Endothelial cell of umbilical vein (primary cell): ENCODE results near the gene SEMA7A. TPM values are rescaled to one million over a fixed set of nuclear protein-coding genes. Genes with fewer than 3 reads are reported as not detected.
"Not testable (repeated sequence)": the region's sequence is repeated elsewhere in the genome, so short reads cannot be mapped to it uniquely, and the experiment has no call there.

Experiments used
- BruUV-seq: library from RNA; stranded (reverse); fragments of 400-500 nt; replicated peaks from 2 replicates; lab custom pipeline; 2021; lab: Mats Ljungman, UMichigan
- CTCF ChIA-PET: fragments of 300-600, 350-600 bp; sonication (Branson Sonifier 250); formaldehyde crosslinking; loops from one replicate; lab custom pipeline; 2021; ENCODE audit warnings: antibody characterized with exemption, inconsistent platforms; lab: Charles Lee
- POLR2A ChIA-PET: fragments of 300-600, 350-600 bp; sonication (Branson Sonifier 250); formaldehyde crosslinking; loops from one replicate; lab custom pipeline; 2021; ENCODE audit warnings: antibody characterized with exemption, inconsistent platforms; lab: Charles Lee
- DNase-seq: peaks from one replicate; pipeline ENCODE4 v3.0.0-alpha.2; 2011; ENCODE audit warnings: low read depth, low spot score
- FAIRE-seq: peaks from 2 replicates; lab custom pipeline; 2011; peaks lifted over from hg19 to GRCh38; lab: Jason Lieb, UNC
- H2AFZ ChIP-seq: 2 replicates; pipeline ENCODE4 v1.6.0; 2012; ENCODE audit warnings: low read depth, low read length, control low read depth, inconsistent platforms
- H3K27ac ChIP-seq: 2 replicates; pipeline ENCODE4 v1.5.1; 2011; ENCODE audit warnings: low read depth, mild to moderate bottlenecking, control low read depth, low read length, moderate library complexity; ENCODE audit not compliant: insufficient read depth
- H3K27me3 ChIP-seq, 2 experiments: 2 replicates each; pipeline versions ENCODE4 v1.6.0 to v1.6.1; 2011; ENCODE audit warnings: low read length in 2 of 2, mixed read lengths in 1 of 2; ENCODE audit not compliant: control insufficient read depth in 2 of 2, insufficient read depth in 2 of 2
- H3K36me3 ChIP-seq, 2 experiments: 2 replicates in 1 of 2; 3 replicates in 1 of 2; pipeline ENCODE4 v1.5.1; 2011; ENCODE audit warnings: low read length in 2 of 2, mild to moderate bottlenecking in 1 of 2, moderate library complexity in 1 of 2; ENCODE audit not compliant: control insufficient read depth in 2 of 2, insufficient read depth in 2 of 2; ENCODE audit errors: extremely low read depth in 1 of 2
- H3K4me1 ChIP-seq: 3 replicates; pipeline ENCODE4 v1.5.1; 2011; ENCODE audit warnings: mild to moderate bottlenecking, low read length; ENCODE audit not compliant: control insufficient read depth, insufficient read depth; ENCODE audit errors: extremely low read depth
- H3K4me2 ChIP-seq: 2 replicates; pipeline ENCODE4 v1.6.1; 2011; ENCODE audit warnings: low read length, control low read depth, mixed read lengths; ENCODE audit not compliant: insufficient read depth
- H3K4me3 ChIP-seq, 3 experiments: fragments of 200-600 bp in 1 of 3; sonication (generic), shearing (Covaris generic) in 1 of 3; replicated peaks in 1 of 3; 2 replicates each; pipeline ENCODE4 v1.5.1; 2011 to 2016; ENCODE audit warnings: control low read depth in 3 of 3, low read length in 3 of 3, mild to moderate bottlenecking in 2 of 3, inconsistent platforms in 1 of 3, low read depth in 1 of 3, moderate library complexity in 1 of 3; ENCODE audit not compliant: insufficient read depth in 1 of 3
- H3K79me2 ChIP-seq: 2 replicates; pipeline ENCODE4 v1.6.0; 2012; ENCODE audit warnings: low read length, inconsistent platforms; ENCODE audit not compliant: control insufficient read depth, insufficient read depth
- H3K9ac ChIP-seq: replicated peaks from 2 replicates; pipeline ENCODE3; 2011; ENCODE audit warnings: low read length, control low read depth; ENCODE audit not compliant: insufficient read depth; ENCODE audit errors: extremely low read depth
- H3K9me1 ChIP-seq: replicated peaks from 3 replicates; pipeline ENCODE4 v1.6.0; 2011; ENCODE audit warnings: mild to moderate bottlenecking, low read length; ENCODE audit not compliant: control insufficient read depth, insufficient read depth; ENCODE audit errors: extremely low read depth
- H3K9me3 ChIP-seq: replicated peaks from 2 replicates; pipeline ENCODE4 v1.5.1; 2012; ENCODE audit warnings: low read length, inconsistent platforms; ENCODE audit not compliant: control insufficient read depth, insufficient read depth
- H4K20me1 ChIP-seq: replicated peaks from 2 replicates; pipeline ENCODE3; 2011; ENCODE audit warnings: mild to moderate bottlenecking, low read length; ENCODE audit not compliant: control insufficient read depth, insufficient read depth; ENCODE audit errors: extremely low read depth
- CTCF ChIP-seq, 2 donors: IDR thresholded peaks; 1 replicate in 1 of 2; 2 replicates in 1 of 2; pipeline ENCODE4 v1.5.1; 2011; ENCODE audit warnings: low read length in 2 of 2, mild to moderate bottlenecking in 2 of 2, moderate library complexity in 2 of 2, control low read depth in 1 of 2, inconsistent platforms in 1 of 2, low read depth in 1 of 2; ENCODE audit not compliant: insufficient read depth in 1 of 2; ENCODE audit errors: extremely low read depth in 1 of 2
- EZH2 ChIP-seq: IDR thresholded peaks from 2 replicates; pipeline ENCODE4 v1.6.1; 2012; ENCODE audit warnings: borderline replicate concordance, low read depth, mild to moderate bottlenecking, moderate library complexity, low read length, inconsistent platforms; ENCODE audit not compliant: severe bottlenecking
- FOS ChIP-seq: IDR thresholded peaks from 2 replicates; pipeline ENCODE4 v1.6.1; 2011; ENCODE audit warnings: mild to moderate bottlenecking, low read length, moderate library complexity, borderline replicate concordance; ENCODE audit not compliant: insufficient read depth
- GATA2 ChIP-seq: IDR thresholded peaks from 2 replicates; pipeline ENCODE4 v1.7.0; 2011; ENCODE audit warnings: low read depth, mild to moderate bottlenecking, moderate library complexity, mixed read lengths, low read length; ENCODE audit not compliant: insufficient read length, insufficient read depth
- JUN ChIP-seq: IDR thresholded peaks from 2 replicates; pipeline ENCODE4 v1.6.1; 2011; ENCODE audit warnings: borderline replicate concordance, low read depth; ENCODE audit not compliant: insufficient read length, insufficient read depth
- MAX ChIP-seq: IDR thresholded peaks from 2 replicates; pipeline ENCODE4 v1.6.1; 2011; ENCODE audit not compliant: insufficient read depth, insufficient read length
- MYC ChIP-seq: IDR thresholded peaks from one replicate; pipeline ENCODE4 v1.6.1; 2011; ENCODE audit warnings: mild to moderate bottlenecking, low read depth, low read length
- POLR2A ChIP-seq: IDR thresholded peaks from 2 replicates; pipeline ENCODE4 v1.6.1; 2012; ENCODE audit warnings: low read depth, mild to moderate bottlenecking, control low read depth, low read length
- POLR2AphosphoS5 ChIP-seq: IDR thresholded peaks from 2 replicates; pipeline ENCODE4 v1.6.1; 2012; ENCODE audit warnings: low read depth, mild to moderate bottlenecking, control low read depth, low read length, moderate library complexity; ENCODE audit not compliant: insufficient read depth
- dilution Hi-C: fragments of 300-500 bp; cut with MboI; formaldehyde crosslinking; loops from one replicate; pipeline ENCODE4 v1.15.0; 2019; ENCODE audit warnings: low sequenced_read_pairs; ENCODE audit not compliant: extremely low pct_ligation_motif_present
- intact Hi-C: fragments of 100-400 bp; cut with micrococcal nuclease; formaldehyde crosslinking; loops from one replicate; pipeline ENCODE4 v1.10.0; 2022
- polyA plus RNA-seq, 4 experiments: library from polyadenylated mRNA; depleted of rRNA in 3 of 4; stranded (reverse) in 3 of 4; unstranded in 1 of 4; fragments of >200 nt; gene quantifications; 2 replicates each; pipeline versions ENCODE4 v1.2.1 to v1.2.3, GENCODE V29; 2011 to 2012; ENCODE audit warnings: missing spikeins in 1 of 4
- total RNA-seq: library from RNA; stranded (reverse); gene quantifications from 2 replicates; pipeline ENCODE4 v1.2.3, GENCODE V29; 2021

SEMA7A gene
- total and polyA plus RNA-seq, 2 donors (not counting 3 experiments of a cell fraction or from before 2014, with no cell fraction given), result 1.7 to 2.0 TPM

GRCh38 chr15:74390647-74391288 is 43.0 kb downstream of the SEMA7A start:
- intact Hi-C loops, result no loop called here
- BruUV-seq, result no TSS peak
- TF ChIP-seq JUN (no peak), GATA2 (no peak), POLR2A (no peak), CTCF (IDR thresholded peaks at IDR 0.05; ENCODE audit: extremely low read depth in 1 of 2, insufficient read depth in 1 of 2, low read depth in 1 of 2, low read length in 2 of 2) (no peak), EZH2 (no peak), POLR2AphosphoS5 (no peak), FOS (no peak), MYC (no peak), MAX (no peak)
- no peaks in the 10 kb centered on the region for H3K9me1 ChIP-seq
- no peak overlapping the region for H3K27ac ChIP-seq
- H4K20me1 ChIP-seq, result no peaks in the 10 kb centered on the region
- H3K79me2 ChIP-seq, result no peaks in the 10 kb centered on the region
- no peak overlapping the region for H3K4me2 ChIP-seq
- no peaks in the 10 kb centered on the region for H3K9me3 ChIP-seq
- H3K27me3 ChIP-seq, result no peaks in the 10 kb centered on the region
- CTCF ChIA-PET, result interaction anchor here (13.9 kb wide), 1 partner anchor 49 kb away, joined by 313 read pairs; no protein-coding TSS in a partner anchor
- dilution Hi-C loops, result no loop called here
- DNase-seq (no peak), FAIRE-seq (no peak)
- no peak overlapping the region for H3K4me3 ChIP-seq
- H2AFZ ChIP-seq, result no peak overlapping the region
- H3K36me3 ChIP-seq, result no peaks in the 10 kb centered on the region
- H3K4me1 ChIP-seq, result peaks cover 8% of the 10 kb centered on the region
- H3K9ac ChIP-seq, result no peak overlapping the region
- POLR2A ChIA-PET, result no interaction called here

GRCh38 chr15:74390049-74390646 is 43.6 kb downstream of the SEMA7A start:
- POLR2A ChIA-PET, BruUV-seq, H3K4me2 ChIP-seq, FAIRE-seq, H3K27ac ChIP-seq, H2AFZ ChIP-seq, H3K27me3 ChIP-seq, H3K9me3 ChIP-seq, H3K79me2 ChIP-seq, DNase-seq, H4K20me1 ChIP-seq, H3K36me3 ChIP-seq, intact Hi-C loops, dilution Hi-C loops, H3K9ac ChIP-seq, H3K4me3 ChIP-seq, H3K9me1 ChIP-seq: not testable (repeated sequence)
- CTCF ChIA-PET, result interaction anchor here (13.9 kb wide), 1 partner anchor 50 kb away, joined by 313 read pairs; no protein-coding TSS in a partner anchor
- peaks cover 14% of the 10 kb centered on the region for H3K4me1 ChIP-seq
